Right ventricle myocardium inferior (tissue), 1 donor: ENCODE measurements around the gene PRMT5. TPM values are rescaled to one million over a fixed set of nuclear protein-coding genes. Genes with fewer than 3 reads are reported as not detected.

Source experiments
- ATAC-seq: fragments of 200-7000 bp; cut with Tn5 transposase; one replicate; pipeline ENCODE4 v1.9.1; 2020; ENCODE audit warnings: mild to moderate bottlenecking, moderate library complexity
- DNase-seq: peaks from one replicate; pipeline ENCODE4 v3.0.0; 2021; ENCODE audit errors: missing footprints
- intact Hi-C: fragments of 100-400 bp; cut with DNase I; formaldehyde crosslinking; loops from one replicate; pipeline ENCODE4 v1.11.0; 2022
- total RNA-seq: library from RNA; stranded (reverse); fragmentation: NEBNext Ultra II Directional; extraction: Animal tissue kit (Norgen Biotek cat#: 25700); gene quantifications from one replicate; pipeline ENCODE4 v1.2.1, GENCODE V29; 2021
- donor health status: DM: no; HTN: yes; CAD: no; lungs with severe emphysema.

Gene PRMT5
- total RNA-seq, 1 donor from 2014 or later: 48.7 TPM

- intact Hi-C loops: no loop called here
These were observed 23.5 kb downstream of the PRMT5 start for GRCh38 chr14:22905627-22906026.

GRCh38 chr14:22903742-22904087 is 25.5 kb downstream of the PRMT5 start:
- ATAC-seq (no peak), DNase-seq (no peak)
- intact Hi-C loops: no loop called here

More at GRCh38 chr14:22905627-22906026, 23.5 kb downstream of the PRMT5 start:
- DNase-seq (no peak), ATAC-seq (no peak)

GRCh38 chr14:22901799-22902198 is 27.4 kb downstream of the PRMT5 start:
- DNase-seq (no peak), ATAC-seq (no peak)
- intact Hi-C loops: loop anchor here (2.0 kb wide), 1 partner anchor 29 kb away; no protein-coding TSS in a partner anchor

- DNase-seq (no peak), ATAC-seq (peak; percentile 59)
- intact Hi-C loops: loop anchor here (2.0 kb wide), 1 partner anchor 27 kb away; no protein-coding TSS in a partner anchor
These were observed 28.9 kb downstream of the PRMT5 start for GRCh38 chr14:22900081-22900799.

GRCh38 chr14:22898302-22899090 is 30.7 kb downstream of the PRMT5 start:
- intact Hi-C loops: no loop called here
- DNase-seq (no peak), ATAC-seq (no peak)

- no peak for DNase-seq
- ATAC-seq: no peak
- intact Hi-C loops: no loop called here
These were observed 31.8 kb downstream of the PRMT5 start for GRCh38 chr14:22897357-22897756.

GRCh38 chr14:22896760-22897159 is 32.4 kb downstream of the PRMT5 start:
- intact Hi-C loops: no loop called here
- ATAC-seq (no peak), DNase-seq (no peak)

GRCh38 chr14:22896356-22896755 is 32.8 kb downstream of the PRMT5 start:
- no peak for ATAC-seq
- intact Hi-C loops: no loop called here

GRCh38 chr14:22895402-22895801 is 33.8 kb downstream of the PRMT5 start:
- intact Hi-C loops: no loop called here
- no peak for DNase-seq
- ATAC-seq: no peak

More at GRCh38 chr14:22896356-22896755, 32.8 kb downstream of the PRMT5 start:
- no peak for DNase-seq

- intact Hi-C loops: no loop called here
- DNase-seq: no peak
- no peak for ATAC-seq
These were observed 35.5 kb downstream of the PRMT5 start for GRCh38 chr14:22893706-22894105.

- intact Hi-C loops: no loop called here
- ATAC-seq (no peak), DNase-seq (no peak)
These were observed 36.7 kb downstream of the PRMT5 start for GRCh38 chr14:22892488-22892887.

- intact Hi-C loops: no loop called here
- ATAC-seq (no peak), DNase-seq (no peak)
These were observed 38.8 kb downstream of the PRMT5 start for GRCh38 chr14:22890416-22890815.

- ATAC-seq (no peak), DNase-seq (no peak)
- intact Hi-C loops: no loop called here
These were observed 40.5 kb downstream of the PRMT5 start for GRCh38 chr14:22888662-22889061.

GRCh38 chr14:22887990-22888378 is 41.2 kb downstream of the PRMT5 start:
- ATAC-seq: no peak
- DNase-seq: no peak
- intact Hi-C loops: no loop called here

GRCh38 chr14:22887260-22887989 is 41.8 kb downstream of the PRMT5 start:
- DNase-seq: no peak
- intact Hi-C loops: no loop called here
- ATAC-seq: peak; percentile 32

GRCh38 chr14:22886500-22887259 is 42.5 kb downstream of the PRMT5 start:
- ATAC-seq (peak; percentile 82), DNase-seq (peak; percentile 76)
- intact Hi-C loops: no loop called here

GRCh38 chr14:22885975-22886374 is 43.2 kb downstream of the PRMT5 start:
- intact Hi-C loops: no loop called here
- no peak for ATAC-seq
- no peak for DNase-seq

GRCh38 chr14:22884738-22885523 is 44.2 kb downstream of the PRMT5 start:
- no peak for ATAC-seq
- no peak for DNase-seq
- intact Hi-C loops: no loop called here
